ENCODE data around the gene MYO1C. TPM values are rescaled to one million over a fixed set of nuclear protein-coding genes. Genes with fewer than 3 reads are reported as not detected.

The MYO1C gene
- total RNA-seq, 1 experiment from 2014 or later = 73.6 TPM

- Mint-ChIP-seq H3K9me3 (no peaks in the 10 kb centered on the region), H3K27me3 (ENCODE audit: low read depth) (no peaks in the 10 kb centered on the region), H3K36me3 (peaks cover 25% of the 10 kb centered on the region), H3K27ac (peak overlapping the region; percentile 16), H3K4me3 (no peak overlapping the region), H3K4me1 (peaks cover 13% of the 10 kb centered on the region)
- DNase-seq (ENCODE audit: low spot score) (no peak), ATAC-seq (no peak)
- ChIA-PET POLR2A (interaction anchor here (0.6 kb wide), 1 partner anchor 80 kb away, joined by 3 read pairs; no protein-coding TSS in a partner anchor), CTCF (interaction anchor here (1.2 to 1.9 kb wide), 3 partner anchors 66 to 84 kb away, joined by 4 to 8 read pairs (median 5); no protein-coding TSS in a partner anchor)
- TF ChIP-seq TP53 (CRISPR knock-in tag; IDR thresholded peaks at IDR 0.05) (no peak), TEAD4 (CRISPR knock-in tag; IDR thresholded peaks at IDR 0.05) (no peak), ZNF121 (CRISPR knock-in tag; IDR thresholded peaks at IDR 0.05) (no peak), MXD4 (CRISPR knock-in tag; IDR thresholded peaks at IDR 0.05; ENCODE audit: borderline replicate concordance) (no peak), ZNF396 (CRISPR knock-in tag; IDR thresholded peaks at IDR 0.05; ENCODE audit: borderline replicate concordance) (no peak), TCF7 (CRISPR knock-in tag; IDR thresholded peaks at IDR 0.05; ENCODE audit: low read depth) (no peak), ZNF317 (CRISPR knock-in tag; IDR thresholded peaks at IDR 0.05; ENCODE audit: borderline replicate concordance, low read depth) (no peak), ZNF263 (CRISPR knock-in tag; IDR thresholded peaks at IDR 0.05; ENCODE audit: low read depth) (no peak), SP1 (CRISPR knock-in tag; conservative IDR thresholded peaks at IDR 0.05) (no peak), ZNF425 (CRISPR knock-in tag; conservative IDR thresholded peaks at IDR 0.05) (no peak), CBFB (CRISPR knock-in tag; IDR thresholded peaks at IDR 0.05; ENCODE audit: low read depth) (no peak), ZNF219 (CRISPR knock-in tag; IDR thresholded peaks at IDR 0.05; ENCODE audit: borderline replicate concordance) (no peak)
- TF ChIP-seq, protein P1, sequence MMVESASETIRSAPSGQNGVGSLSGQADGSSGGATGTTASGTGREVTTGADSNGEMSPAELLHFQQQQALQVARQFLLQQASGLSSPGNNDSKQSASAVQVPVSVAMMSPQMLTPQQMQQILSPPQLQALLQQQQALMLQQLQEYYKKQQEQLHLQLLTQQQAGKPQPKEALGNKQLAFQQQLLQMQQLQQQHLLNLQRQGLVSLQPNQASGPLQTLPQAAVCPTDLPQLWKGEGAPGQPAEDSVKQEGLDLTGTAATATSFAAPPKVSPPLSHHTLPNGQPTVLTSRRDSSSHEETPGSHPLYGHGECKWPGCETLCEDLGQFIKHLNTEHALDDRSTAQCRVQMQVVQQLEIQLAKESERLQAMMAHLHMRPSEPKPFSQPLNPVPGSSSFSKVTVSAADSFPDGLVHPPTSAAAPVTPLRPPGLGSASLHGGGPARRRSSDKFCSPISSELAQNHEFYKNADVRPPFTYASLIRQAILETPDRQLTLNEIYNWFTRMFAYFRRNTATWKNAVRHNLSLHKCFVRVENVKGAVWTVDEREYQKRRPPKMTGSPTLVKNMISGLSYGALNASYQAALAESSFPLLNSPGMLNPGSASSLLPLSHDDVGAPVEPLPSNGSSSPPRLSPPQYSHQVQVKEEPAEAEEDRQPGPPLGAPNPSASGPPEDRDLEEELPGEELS (CRISPR knock-in tag; IDR thresholded peaks at IDR 0.05) = no peak
Observed at GRCh38 chr17:1449412-1449967, 43.0 kb downstream of the MYO1C start.

- ChIA-PET POLR2A (interaction anchor here (0.7 kb wide), 1 partner anchor 65 kb away, joined by 4 read pairs; no protein-coding TSS in a partner anchor), CTCF (interaction anchor here (0.7 to 2.3 kb wide), 3 partner anchors 21 to 82 kb away, joined by 4 to 10 read pairs (median 6); no protein-coding TSS in a partner anchor)
- 0 out of 2 replicates have a peak, but pooled peaks cover 4% of the 10 kb centered on the region for H3K4me1 Mint-ChIP-seq
- H3K36me3 Mint-ChIP-seq = peaks cover 16% of the 10 kb centered on the region
- no peak overlapping the region for H3K4me3 Mint-ChIP-seq
- no peaks in the 10 kb centered on the region for H3K27me3 Mint-ChIP-seq (ENCODE audit: low read depth)
- ATAC-seq (no peak), DNase-seq (ENCODE audit: low spot score) (no peak)
- H3K9me3 Mint-ChIP-seq = no peaks in the 10 kb centered on the region
- H3K27ac Mint-ChIP-seq = no peak overlapping the region
- TF ChIP-seq NR2C2 (CRISPR knock-in tag; IDR thresholded peaks at IDR 0.05) = no peak
- no peak for TF ChIP-seq SOX15 (CRISPR knock-in tag; IDR thresholded peaks at IDR 0.05)
- no peak for TF ChIP-seq ZNF263 (CRISPR knock-in tag; IDR thresholded peaks at IDR 0.05; ENCODE audit: low read depth)
- no peak for TF ChIP-seq FOXK1 (CRISPR knock-in tag; IDR thresholded peaks at IDR 0.05)
- TF ChIP-seq ZBTB21 (CRISPR knock-in tag; IDR thresholded peaks at IDR 0.05; ENCODE audit: borderline replicate concordance) = no peak
- TF ChIP-seq, protein P2, sequence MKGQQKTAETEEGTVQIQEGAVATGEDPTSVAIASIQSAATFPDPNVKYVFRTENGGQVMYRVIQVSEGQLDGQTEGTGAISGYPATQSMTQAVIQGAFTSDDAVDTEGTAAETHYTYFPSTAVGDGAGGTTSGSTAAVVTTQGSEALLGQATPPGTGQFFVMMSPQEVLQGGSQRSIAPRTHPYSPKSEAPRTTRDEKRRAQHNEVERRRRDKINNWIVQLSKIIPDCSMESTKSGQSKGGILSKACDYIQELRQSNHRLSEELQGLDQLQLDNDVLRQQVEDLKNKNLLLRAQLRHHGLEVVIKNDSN (CRISPR knock-in tag; IDR thresholded peaks at IDR 0.05) = no peak
- TF ChIP-seq MAX (CRISPR knock-in tag; IDR thresholded peaks at IDR 0.05) = no peak
- no peak for TF ChIP-seq GABPB1 (CRISPR knock-in tag; IDR thresholded peaks at IDR 0.05)
- TF ChIP-seq MYBL2 (CRISPR knock-in tag; IDR thresholded peaks at IDR 0.05) = no peak
- no peak for TF ChIP-seq SMAD3 (CRISPR knock-in tag; IDR thresholded peaks at IDR 0.05; ENCODE audit: borderline replicate concordance)
- no peak for TF ChIP-seq MXD4 (CRISPR knock-in tag; IDR thresholded peaks at IDR 0.05; ENCODE audit: borderline replicate concordance)
- TF ChIP-seq, protein P3, sequence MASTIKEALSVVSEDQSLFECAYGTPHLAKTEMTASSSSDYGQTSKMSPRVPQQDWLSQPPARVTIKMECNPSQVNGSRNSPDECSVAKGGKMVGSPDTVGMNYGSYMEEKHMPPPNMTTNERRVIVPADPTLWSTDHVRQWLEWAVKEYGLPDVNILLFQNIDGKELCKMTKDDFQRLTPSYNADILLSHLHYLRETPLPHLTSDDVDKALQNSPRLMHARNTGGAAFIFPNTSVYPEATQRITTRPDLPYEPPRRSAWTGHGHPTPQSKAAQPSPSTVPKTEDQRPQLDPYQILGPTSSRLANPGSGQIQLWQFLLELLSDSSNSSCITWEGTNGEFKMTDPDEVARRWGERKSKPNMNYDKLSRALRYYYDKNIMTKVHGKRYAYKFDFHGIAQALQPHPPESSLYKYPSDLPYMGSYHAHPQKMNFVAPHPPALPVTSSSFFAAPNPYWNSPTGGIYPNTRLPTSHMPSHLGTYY (CRISPR knock-in tag; IDR thresholded peaks at IDR 0.05) = no peak
Observed at GRCh38 chr17:1447052-1447451, 45.4 kb downstream of the MYO1C start.

Data from WTC11 (cell line).